A673 (cell line): ENCODE measurements around the gene CHN1. TPM values are rescaled to one million over a fixed set of nuclear protein-coding genes. Genes with fewer than 3 reads are reported as not detected.

Experiments
- BruUV-seq: library from RNA; stranded (reverse); fragments of 400-500 nt; replicated peaks from 2 replicates; lab custom pipeline; 2021; lab: Mats Ljungman, UMichigan
- CTCF ChIA-PET: fragments of 300-600 bp; sonication (Branson Sonifier 250); formaldehyde crosslinking; loops from one replicate; lab custom pipeline; 2022; ENCODE audit warnings: antibody characterized with exemption; lab: Charles Lee
- POLR2A ChIA-PET: fragments of 300-600 bp; sonication (Branson Sonifier 250); formaldehyde crosslinking; loops from one replicate; lab custom pipeline; 2022; ENCODE audit warnings: antibody characterized with exemption; ENCODE audit not compliant: low non-redundant PET; lab: Charles Lee
- DNase-seq: peaks from one replicate; pipeline ENCODE4 v3.0.0-alpha.2; 2015; ENCODE audit warnings: low spot score
- H3K27ac ChIP-seq: fragments of 200-600 bp; sonication (generic); 2 replicates; pipeline ENCODE4 v1.5.1; 2016; ENCODE audit warnings: mixed run types, low read depth, mild to moderate bottlenecking, mixed read lengths, antibody characterized with exemption, low read length; ENCODE audit not compliant: poor library complexity, severe bottlenecking
- H3K27me3 ChIP-seq: fragments of 200-600 bp; sonication (generic); replicated peaks from 2 replicates; pipeline ENCODE4 v1.6.1; 2017; ENCODE audit warnings: mixed run types, low read depth, mild to moderate bottlenecking, mixed read lengths, antibody characterized with exemption, low read length; ENCODE audit not compliant: insufficient read depth, poor library complexity
- H3K36me3 ChIP-seq: fragments of 200-600 bp; sonication (generic); 2 replicates; pipeline ENCODE4 v1.6.1; 2016; ENCODE audit warnings: mixed run types, mild to moderate bottlenecking, mixed read lengths, antibody characterized with exemption, low read length; ENCODE audit not compliant: insufficient read depth, poor library complexity, severe bottlenecking
- H3K4me1 ChIP-seq: fragments of 200-600 bp; sonication (generic); 2 replicates; pipeline ENCODE4 v1.6.1; 2017; ENCODE audit warnings: mixed run types, mild to moderate bottlenecking, mixed read lengths, antibody characterized with exemption, low read length; ENCODE audit not compliant: insufficient read depth, poor library complexity, severe bottlenecking
- H3K4me3 ChIP-seq: fragments of 200-600 bp; sonication (generic); 2 replicates; pipeline ENCODE4 v1.5.1; 2016; ENCODE audit warnings: low read depth, mixed run types, mild to moderate bottlenecking, mixed read lengths, low read length; ENCODE audit not compliant: poor library complexity, severe bottlenecking
- H3K9me3 ChIP-seq: fragments of 200-600 bp; sonication (generic); 2 replicates; pipeline ENCODE4 v1.6.1; 2016; ENCODE audit warnings: mixed run types, low read depth, mild to moderate bottlenecking, mixed read lengths, antibody characterized with exemption, low read length; ENCODE audit not compliant: poor library complexity, severe bottlenecking
- CTCF ChIP-seq: fragments of 300-800, 200-600 bp; sonication (generic); conservative IDR thresholded peaks from 2 replicates; pipeline ENCODE4 v1.5.1; 2017; ENCODE audit warnings: low read depth, mild to moderate bottlenecking, antibody characterized with exemption, low read length, moderate library complexity, mixed read lengths
- EZH2 ChIP-seq: fragments of 200-600 bp; sonication (generic); IDR thresholded peaks from 2 replicates; pipeline ENCODE4 v1.6.1; 2017; ENCODE audit warnings: borderline replicate concordance, low read depth, mild to moderate bottlenecking, mixed read lengths, antibody characterized with exemption, low read length; ENCODE audit not compliant: poor library complexity, severe bottlenecking
- intact Hi-C: fragments of 100-400 bp; cut with micrococcal nuclease; formaldehyde crosslinking; loops from one replicate; pipeline ENCODE4 v1.10.0; 2022; ENCODE audit not compliant: unreplicated experiment
- total RNA-seq: library from RNA; stranded (reverse); gene quantifications from 2 replicates; pipeline ENCODE4 v1.2.3, GENCODE V29; 2021

CHN1 gene
- total RNA-seq, 1 experiment from 2014 or later, result 11.3 TPM

- TF ChIP-seq EZH2 (no peak), CTCF (no peak)
- no TSS peak for BruUV-seq
- H3K4me3 ChIP-seq, result no peak overlapping the region
- no peaks in the 10 kb centered on the region for H3K9me3 ChIP-seq
- H3K27ac ChIP-seq, result no peak overlapping the region
- no peaks in the 10 kb centered on the region for H3K4me1 ChIP-seq
- intact Hi-C loops, result no loop called here
- peaks cover 10% of the 10 kb centered on the region for H3K27me3 ChIP-seq
- H3K36me3 ChIP-seq, result no peaks in the 10 kb centered on the region
- CTCF ChIA-PET, result no interaction called here
- no peak for DNase-seq
- POLR2A ChIA-PET, result no interaction called here
Observed at GRCh38 chr2:174979996-174980395, 25.2 kb downstream of the CHN1 start.

- CTCF ChIA-PET, result no interaction called here
- no TSS peak for BruUV-seq
- no peak overlapping the region for H3K4me3 ChIP-seq
- H3K4me1 ChIP-seq, result no peaks in the 10 kb centered on the region
- no peak for DNase-seq
- peaks cover 6% of the 10 kb centered on the region for H3K27me3 ChIP-seq
- no peaks in the 10 kb centered on the region for H3K9me3 ChIP-seq
- H3K27ac ChIP-seq, result no peak overlapping the region
- intact Hi-C loops, result no loop called here
- POLR2A ChIA-PET, result no interaction called here
- H3K36me3 ChIP-seq, result no peaks in the 10 kb centered on the region
- TF ChIP-seq CTCF (no peak), EZH2 (no peak)
Observed at GRCh38 chr2:174977364-174977763, 27.8 kb downstream of the CHN1 start.

- BruUV-seq, result no TSS peak
Observed at GRCh38 chr2:174974131-174974530, 31.1 kb downstream of the CHN1 start.

More at GRCh38 chr2:174974131-174974530, 31.1 kb downstream of the CHN1 start:
- CTCF ChIA-PET, result no interaction called here
- Histone ChIP-seq H3K4me1 (no peaks in the 10 kb centered on the region), H3K9me3 (no peaks in the 10 kb centered on the region), H3K27ac (no peak overlapping the region), H3K27me3 (no peaks in the 10 kb centered on the region), H3K36me3 (no peaks in the 10 kb centered on the region), H3K4me3 (no peak overlapping the region)
- no peak for TF ChIP-seq CTCF
- TF ChIP-seq EZH2, result no peak
- intact Hi-C loops, result no loop called here
- no peak for DNase-seq
- POLR2A ChIA-PET, result no interaction called here
